Cerebellar nuclear complex (tissue), 1 donor: ENCODE measurements around the gene OR1B1.
"Not testable (repeated sequence)": the region's sequence is repeated elsewhere in the genome, so short reads cannot be mapped to it uniquely, and the experiment has no call there.

Source experiments
- DNase-seq, 2 experiments: peaks; one replicate each; lab custom pipeline; 2025; lab: John Stamatoyannopoulos, UW

OR1B1 gene

GRCh38 chr9:122657527-122657926, at the start of gene OR1B1:
Gene OR1B1, minus strand, starts transcription at chr9:122657627.
- no peak for DNase-seq

- DNase-seq: no peak
Observed at GRCh38 chr9:122695696-122696095, 38.3 kb upstream of the OR1B1 start.

- DNase-seq: no peak
Observed at GRCh38 chr9:122684851-122685250, 27.4 kb upstream of the OR1B1 start.

GRCh38 chr9:122672481-122672880, 15.1 kb upstream of the OR1B1 start:
- DNase-seq: no peak

GRCh38 chr9:122661416-122661815, 4.0 kb upstream of the OR1B1 start, which contains the start of gene OR1L1:
Gene OR1L1, plus strand, starts transcription at chr9:122661716. Its CDS starts 0 bp downstream, at chr9:122661716.
- no peak for DNase-seq

GRCh38 chr9:122656378-122656777, 1.0 kb downstream of the OR1B1 start:
- no peak for DNase-seq

GRCh38 chr9:122642226-122642625, 15.2 kb downstream of the OR1B1 start:
- no peak for DNase-seq

- no peak for DNase-seq
Observed at GRCh38 chr9:122619996-122620395, 37.4 kb downstream of the OR1B1 start.

GRCh38 chr9:122614362-122614761, 43.1 kb downstream of the OR1B1 start, which contains the start of gene OR1Q1:
Gene OR1Q1, plus strand, starts transcription at chr9:122614738. Its CDS starts 0 bp downstream, at chr9:122614738.
- DNase-seq: no peak

GRCh38 chr9:122609804-122610203, 47.6 kb downstream of the OR1B1 start:
- no peak for DNase-seq

- no peak for DNase-seq
Observed at GRCh38 chr9:122606587-122606986, 50.8 kb downstream of the OR1B1 start.

GRCh38 chr9:122605691-122606090, 51.7 kb downstream of the OR1B1 start:
- DNase-seq: no peak

- not testable (repeated sequence) for DNase-seq
Observed at GRCh38 chr9:122583284-122583683, 74.1 kb downstream of the OR1B1 start, which contains the start of gene OR1L8. Gene OR1L8, minus strand, starts transcription at chr9:122583384. Its CDS starts 14,907 bp downstream, at chr9:122568477.

GRCh38 chr9:122580360-122580759, 77.1 kb downstream of the OR1B1 start:
- no peak for DNase-seq

- no peak for DNase-seq
Observed at GRCh38 chr9:122579874-122580273, 77.6 kb downstream of the OR1B1 start.
